Measurements from ENCODE around the gene SLC25A20.
"Not testable (repeated sequence)": the region's sequence is repeated elsewhere in the genome, so short reads cannot be mapped to it uniquely, and the experiment has no call there.

The SLC25A20 gene, protein sequence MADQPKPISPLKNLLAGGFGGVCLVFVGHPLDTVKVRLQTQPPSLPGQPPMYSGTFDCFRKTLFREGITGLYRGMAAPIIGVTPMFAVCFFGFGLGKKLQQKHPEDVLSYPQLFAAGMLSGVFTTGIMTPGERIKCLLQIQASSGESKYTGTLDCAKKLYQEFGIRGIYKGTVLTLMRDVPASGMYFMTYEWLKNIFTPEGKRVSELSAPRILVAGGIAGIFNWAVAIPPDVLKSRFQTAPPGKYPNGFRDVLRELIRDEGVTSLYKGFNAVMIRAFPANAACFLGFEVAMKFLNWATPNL

DNA sequence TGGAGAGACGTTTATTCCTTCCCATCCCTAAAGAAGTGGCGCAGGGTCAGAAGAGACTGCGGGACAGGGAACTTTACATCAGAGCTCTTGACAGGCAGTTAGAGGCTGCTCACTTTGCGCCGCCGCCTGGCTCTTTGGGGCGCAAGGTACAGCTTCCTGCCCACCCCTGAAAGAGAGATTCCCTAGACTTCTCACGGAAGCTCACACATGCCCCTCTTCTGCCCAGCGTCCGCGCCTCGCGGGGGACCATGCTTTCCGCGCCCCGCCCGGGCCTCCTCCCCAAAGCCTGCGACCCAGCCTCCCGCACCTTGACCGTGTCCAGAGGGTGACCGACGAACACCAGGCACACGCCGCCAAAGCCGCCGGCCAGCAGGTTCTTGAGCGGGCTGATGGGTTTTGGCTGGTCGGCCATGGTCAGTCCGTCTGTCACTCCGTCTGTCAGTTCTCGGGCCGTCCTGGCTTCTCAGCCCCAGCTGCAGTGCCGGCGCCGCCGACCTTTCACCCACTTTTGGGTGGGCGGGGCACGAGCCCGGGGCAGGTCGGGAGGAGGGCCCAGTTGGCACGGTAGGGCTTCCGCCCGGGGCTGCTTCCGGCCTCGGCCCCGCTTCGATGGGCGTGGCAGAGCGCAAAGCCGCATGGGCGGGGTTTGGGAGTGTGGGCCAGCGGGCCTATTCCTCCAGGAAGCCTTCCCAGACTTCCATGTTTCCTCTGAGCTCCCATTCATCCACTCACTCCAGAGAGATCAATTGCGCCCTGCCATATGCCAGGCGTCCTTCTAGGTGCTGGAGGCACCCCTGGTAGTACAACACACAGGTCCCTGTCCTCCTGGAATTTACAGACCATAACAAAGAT is at the start of gene SLC25A20:
SLC25A20 (minus strand) TSS at position 500 of the 852 bp plus-strand sequence; CDS start at position 412, 88 bp downstream.
- DNase-seq, result peak; percentile 95

DNA sequence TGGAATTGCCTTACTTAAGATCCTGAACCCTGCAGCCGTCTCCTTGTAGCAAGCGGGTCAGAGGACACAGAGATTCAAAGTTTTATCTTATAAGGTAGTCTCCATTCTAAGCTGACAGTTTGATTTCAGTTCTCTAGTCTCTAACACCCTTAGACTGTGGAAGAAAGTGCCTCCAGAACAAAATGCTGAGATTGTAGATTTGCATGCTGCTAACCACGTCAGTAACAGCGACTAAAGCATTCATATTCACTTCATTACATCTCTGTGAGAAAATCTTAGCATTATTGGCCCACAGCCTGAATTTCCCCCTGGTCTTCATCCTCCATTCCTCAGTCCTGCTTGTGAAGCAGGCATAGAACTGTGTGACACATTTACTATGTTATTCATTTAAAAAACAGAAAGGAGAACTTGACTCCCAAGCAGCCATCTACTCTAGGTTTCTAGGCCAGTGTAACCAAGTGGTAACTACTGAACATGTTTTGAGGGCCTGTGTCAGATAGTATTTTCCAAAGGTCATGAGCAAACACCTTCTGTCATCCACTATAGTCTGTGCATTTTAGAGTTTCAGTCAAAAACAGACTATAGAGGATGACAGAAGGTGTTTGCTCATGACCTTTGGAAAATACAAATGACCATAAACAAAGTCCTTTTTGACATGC is 47.3 kb upstream of the SLC25A20 start:
- no peak for DNase-seq

GRCh38 chr3:48945432-48945831 is 46.8 kb upstream of the SLC25A20 start:
- no peak for DNase-seq

DNA sequence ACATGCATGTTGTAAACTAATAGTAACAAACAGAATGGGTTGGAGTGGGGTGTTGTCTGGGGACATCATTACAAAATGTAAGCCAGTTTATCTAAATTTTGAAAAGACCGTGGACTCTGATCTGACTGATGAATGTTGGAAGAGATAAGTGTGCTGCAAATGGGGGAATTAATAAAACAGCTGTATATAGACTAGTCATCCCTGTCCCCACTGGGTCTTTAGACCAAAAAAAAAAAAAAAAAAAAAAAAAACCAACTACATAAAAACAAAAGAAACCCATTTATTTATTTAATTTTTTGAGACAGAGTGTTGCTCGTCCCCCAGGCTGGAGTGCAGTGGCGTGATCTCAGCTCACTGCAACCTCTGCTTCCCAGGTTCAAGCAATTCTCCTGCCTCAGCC is 40.0 kb upstream of the SLC25A20 start:
- no peak for DNase-seq

DNA sequence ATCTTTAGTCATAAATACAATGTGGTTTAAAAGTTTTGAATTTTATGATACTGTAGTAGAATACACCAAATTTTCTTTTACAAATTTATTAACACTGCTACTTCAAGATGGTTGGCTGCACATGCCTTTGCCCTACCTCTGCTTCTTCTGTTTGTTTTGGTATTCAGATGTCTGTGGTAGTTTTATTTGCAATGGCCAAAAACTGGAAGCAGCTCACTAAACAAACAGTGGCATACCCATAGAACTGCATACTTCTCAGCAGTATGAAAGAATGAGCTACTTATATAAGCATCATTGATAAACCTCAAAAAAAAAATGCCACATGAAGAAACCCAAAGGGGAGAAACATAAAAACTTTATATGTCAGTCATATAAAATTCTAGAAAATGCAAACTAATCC is 39.5 kb upstream of the SLC25A20 start:
- DNase-seq, result no peak

DNA sequence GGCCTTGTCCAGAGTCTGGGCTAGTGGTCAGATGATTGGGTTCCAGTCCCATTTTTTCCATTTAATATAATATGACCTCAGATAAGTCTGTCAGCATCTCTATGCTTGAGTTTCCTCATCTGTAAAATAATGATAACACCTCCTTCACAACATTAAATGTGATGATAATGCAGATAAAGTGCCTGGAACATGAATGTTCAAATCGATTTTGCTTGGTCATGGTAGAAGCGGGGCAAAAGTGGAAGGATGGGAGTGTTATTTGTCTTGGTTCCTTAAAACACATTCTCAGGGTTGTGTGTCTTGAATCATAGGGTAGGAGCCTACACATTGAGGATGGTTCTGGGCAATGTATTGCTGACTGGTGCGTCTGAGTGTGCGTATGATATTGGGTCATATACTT is 36.8 kb upstream of the SLC25A20 start:
- DNase-seq, result no peak

GRCh38 chr3:48934333-48934991 is 35.8 kb upstream of the SLC25A20 start:
- no peak for DNase-seq

GRCh38 chr3:48931944-48932580 is 33.4 kb upstream of the SLC25A20 start:
- no peak for DNase-seq

DNA sequence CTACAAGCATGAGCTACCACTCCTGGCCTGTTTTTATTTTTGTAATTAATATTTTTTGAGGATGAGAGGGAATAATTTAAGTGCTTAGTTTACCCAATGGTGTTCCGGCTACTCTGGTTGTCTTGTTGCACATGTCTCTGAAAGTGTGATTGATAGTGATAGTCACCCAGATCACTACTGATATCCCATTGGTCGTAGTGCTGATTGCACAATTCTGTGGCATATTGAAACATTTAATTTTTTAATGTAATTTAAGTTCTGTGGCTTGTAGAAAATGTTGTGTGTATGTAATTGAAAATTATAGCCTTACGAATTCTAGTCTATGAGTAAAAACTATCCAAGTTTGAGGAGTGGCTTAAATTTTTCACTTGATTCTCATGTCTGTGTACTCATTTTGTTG is 31.9 kb upstream of the SLC25A20 start:
- DNase-seq, result no peak

- DNase-seq, result no peak
These were observed 30.8 kb upstream of the SLC25A20 start for GRCh38 chr3:48929358-48930035.

GRCh38 chr3:48928679-48929078 is 30.0 kb upstream of the SLC25A20 start:
- no peak for DNase-seq

DNA sequence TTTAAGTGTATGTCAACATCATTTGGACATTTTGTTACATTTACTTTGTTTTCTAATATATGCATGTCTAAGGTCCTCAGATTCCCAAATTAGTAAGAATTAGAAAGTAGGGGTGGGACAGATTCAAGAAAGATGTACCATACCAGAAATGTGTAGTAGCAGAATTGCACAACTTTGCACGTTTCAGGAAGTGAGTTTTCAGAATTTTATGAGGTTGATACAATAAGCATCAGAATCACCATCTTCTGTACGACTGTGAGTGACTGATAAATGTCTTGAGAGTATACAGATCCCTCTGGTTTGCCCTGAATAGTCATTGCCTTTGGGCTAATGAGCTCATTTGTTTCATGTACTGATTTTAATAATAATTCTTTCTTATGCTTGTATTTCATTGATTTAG is 29.2 kb upstream of the SLC25A20 start:
- no peak for DNase-seq

DNA sequence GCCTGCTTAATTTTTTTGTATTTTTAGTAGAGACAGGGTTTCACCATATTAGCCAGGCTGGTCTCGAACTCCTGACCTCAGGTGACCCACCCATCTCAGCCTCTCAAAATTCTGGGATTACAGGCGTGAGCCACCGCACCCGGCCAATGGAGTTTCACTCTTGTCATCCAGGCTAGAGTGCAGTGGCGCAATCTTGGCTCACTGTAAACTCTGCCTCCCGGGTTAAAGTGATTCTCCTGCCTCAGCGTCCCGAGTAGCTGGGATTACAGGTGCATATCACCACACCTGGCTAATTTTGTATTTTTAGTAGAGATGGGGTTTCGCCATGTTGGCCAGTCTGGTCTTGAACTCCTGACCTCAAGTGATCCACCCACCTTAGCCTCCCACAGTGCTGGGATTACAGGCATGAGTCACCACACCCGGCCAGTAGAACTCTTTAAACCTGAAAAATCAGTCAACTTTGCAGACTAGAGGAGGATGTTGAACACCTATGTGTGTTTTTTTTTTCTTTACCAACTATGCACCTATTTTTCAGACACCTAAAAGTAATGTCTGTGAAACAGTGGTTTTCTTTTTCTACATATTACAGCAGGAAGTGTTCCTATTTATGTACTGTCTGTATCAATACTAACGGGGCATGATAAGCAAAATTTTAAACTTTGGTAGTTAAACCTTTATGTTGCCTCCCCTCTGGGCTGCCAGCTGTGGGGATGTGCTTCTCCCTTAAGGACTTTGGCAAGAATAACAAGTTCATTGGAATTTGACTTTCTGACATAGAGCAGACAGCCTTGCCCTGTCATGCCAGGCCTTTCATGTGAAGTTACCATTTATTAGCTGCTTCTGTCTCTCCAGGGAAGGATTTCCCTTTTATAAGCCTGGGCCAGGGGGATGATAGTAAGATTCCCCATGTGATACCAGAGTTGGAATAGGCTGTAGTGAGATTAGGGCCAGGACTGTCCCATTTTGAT is 28.0 kb upstream of the SLC25A20 start:
- DNase-seq, result peak; percentile 43

DNA sequence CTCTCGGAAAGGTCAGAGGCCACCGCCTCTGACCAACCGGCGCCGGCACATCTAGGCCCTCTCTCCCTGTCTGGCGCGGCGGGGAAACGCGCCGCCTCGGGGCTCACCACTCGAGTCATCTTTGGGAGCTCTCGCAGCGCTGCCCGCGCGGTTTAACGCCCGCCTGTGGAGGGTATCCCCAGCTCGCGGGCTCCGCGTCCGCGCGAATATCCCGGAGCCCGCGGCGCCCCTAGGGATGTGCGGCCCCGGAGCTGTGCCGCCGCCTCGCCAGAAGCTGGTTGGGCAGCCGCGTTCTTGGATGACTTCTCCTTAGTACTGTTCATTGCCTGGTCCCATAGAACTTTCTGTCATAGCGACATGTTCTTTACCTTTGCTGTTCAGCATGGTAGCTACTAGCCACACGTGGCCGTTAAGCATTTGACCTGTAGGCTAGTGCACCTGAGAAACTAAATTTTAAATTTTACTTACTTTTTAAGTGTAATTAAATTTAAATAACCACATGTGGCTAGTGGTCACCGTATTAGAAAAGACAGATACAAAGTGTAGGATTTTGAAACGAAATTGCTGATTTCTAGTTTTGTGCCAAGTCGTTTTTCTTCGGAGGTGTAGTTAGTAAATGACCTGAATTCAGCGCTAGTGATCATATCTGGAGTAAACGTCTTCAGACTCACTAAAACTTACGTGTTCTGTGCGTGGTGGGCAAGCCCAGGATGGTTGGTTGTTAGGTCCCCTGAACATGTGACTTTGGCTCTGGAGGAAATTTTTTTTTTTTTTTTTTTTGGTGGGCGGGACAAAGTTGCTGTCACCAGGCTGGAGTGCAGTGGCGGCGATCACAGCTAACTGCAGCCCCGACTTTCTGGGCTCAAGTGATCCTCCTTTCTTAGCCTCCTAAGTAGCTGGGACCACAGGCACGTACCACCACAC is 20.8 kb upstream of the SLC25A20 start:
- peak; percentile 74 for DNase-seq

DNA sequence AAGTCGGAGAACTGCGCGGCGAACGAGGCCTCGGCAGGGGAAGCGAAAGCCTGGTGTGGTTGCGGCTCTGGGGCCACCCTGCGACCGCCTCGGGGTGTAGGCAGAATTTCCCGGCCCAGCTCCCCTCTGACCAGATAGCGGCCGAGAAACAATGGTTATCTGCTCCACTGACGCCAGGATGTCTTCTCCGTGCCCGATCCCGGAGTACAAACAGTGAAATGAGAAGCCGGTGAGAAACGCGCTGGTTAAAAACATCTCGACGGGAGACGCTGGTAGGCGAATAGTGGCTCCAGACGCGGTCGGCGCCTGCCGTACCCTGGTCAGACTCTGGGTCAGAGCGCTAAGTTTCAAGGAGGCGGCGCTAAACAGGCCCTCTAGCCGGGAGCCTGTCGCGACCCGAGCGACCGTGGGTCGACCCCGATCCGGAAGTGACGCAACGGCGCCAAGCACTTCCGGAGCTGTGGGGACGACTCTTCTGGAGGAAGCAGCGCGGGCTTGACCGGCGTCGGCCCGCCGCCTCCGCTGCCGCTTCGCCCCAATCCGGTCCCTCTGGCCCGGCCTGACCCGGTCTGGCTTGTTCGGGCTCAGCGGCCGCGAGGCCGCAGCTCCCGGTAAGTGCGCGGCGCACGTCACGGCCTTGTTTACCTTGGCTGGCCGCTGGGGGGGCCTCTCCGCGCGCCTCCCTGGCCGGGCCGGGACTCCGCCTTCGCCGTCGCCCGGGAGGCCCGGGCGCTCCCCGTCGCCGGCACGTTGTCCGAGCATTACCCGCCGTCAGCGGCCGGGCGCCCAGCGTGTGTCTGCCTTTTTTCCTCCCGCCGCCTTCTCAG is 19.9 kb upstream of the SLC25A20 start, which contains the start of gene ARIH2:
ARIH2 (plus strand) TSS at position 455 of the 827 bp plus-strand sequence. CDS start 8,717 bp downstream, outside the sequence.
- peak; percentile 93 for DNase-seq

DNA sequence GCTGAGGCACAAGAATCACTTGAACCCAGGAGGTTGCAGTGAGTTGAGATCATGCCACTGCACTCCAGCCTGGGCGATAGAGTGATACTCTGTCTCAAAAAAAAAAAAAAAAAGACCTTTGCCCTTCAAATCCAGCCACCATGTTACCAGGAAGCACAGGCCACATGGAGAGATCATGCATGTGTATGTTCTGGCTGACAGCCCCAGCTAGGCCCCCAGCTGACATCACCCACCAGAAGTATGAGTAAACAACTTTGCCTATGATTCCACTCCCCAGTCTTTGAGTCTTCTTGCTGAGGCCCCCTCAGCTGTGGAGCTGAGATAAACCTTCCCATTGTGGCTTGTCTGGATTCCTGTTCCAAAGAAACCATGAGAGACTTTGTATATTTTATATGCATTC is 16.6 kb upstream of the SLC25A20 start:
- DNase-seq, result no peak

GRCh38 chr3:48907026-48907425 is 8.3 kb upstream of the SLC25A20 start:
- DNase-seq, result not testable (repeated sequence)

DNA sequence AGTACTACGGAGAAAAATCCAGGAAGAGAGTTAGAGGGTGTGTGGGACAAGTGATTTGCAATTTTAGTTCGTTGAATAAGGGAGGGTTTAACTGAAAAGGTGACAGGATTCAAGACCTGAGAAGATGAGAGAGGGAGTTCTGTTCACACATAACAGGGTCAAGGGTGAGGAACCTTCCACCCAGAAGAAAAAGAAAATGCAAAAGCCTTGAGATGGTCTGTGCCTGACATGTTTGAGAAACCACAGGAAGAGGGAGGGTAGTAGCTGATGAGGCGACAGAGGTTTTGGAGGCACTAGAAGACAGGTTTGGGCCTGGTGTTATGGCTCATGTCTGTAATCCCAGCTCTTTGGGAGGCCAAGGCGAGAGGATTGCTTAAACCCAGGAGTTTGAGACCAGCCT is 591 bp upstream of the SLC25A20 start:
- no peak for DNase-seq

Measured in stimulated activated CD4-positive, alpha-beta T cell treated with anti-CD3 and anti-CD28 coated beads, Interleukin-15, amount 100 ng/mL, for 24 hours (primary cell).